GM12878 (cell line): ENCODE results near the gene SMARCD3. TPM values are rescaled to one million over a fixed set of nuclear protein-coding genes. Genes with fewer than 3 reads are reported as not detected.

Experiments used
- ATAC-seq: fragments of 200-7000 bp; cut with Tn5 transposase; 3 replicates; pipeline ENCODE4 v1.9.1; 2020; ENCODE audit warnings: mild to moderate bottlenecking, moderate library complexity
- BruUV-seq: library from RNA; stranded (reverse); fragments of 400-500 nt; replicated peaks from 2 replicates; lab custom pipeline; 2021; lab: Mats Ljungman, UMichigan
- CTCF ChIA-PET: fragments of 300-600 bp; sonication (Branson Sonifier 250); formaldehyde crosslinking; extraction: SDS; loops from one replicate; lab custom pipeline; 2021; ENCODE audit warnings: inconsistent platforms; lab: Yijun Ruan, JAX
- POLR2A ChIA-PET: fragments of 350-600 bp; formaldehyde crosslinking; extraction: SDS; loops from one replicate; lab custom pipeline; 2021; ENCODE audit warnings: inconsistent platforms; lab: Charles Lee
- RAD21 ChIA-PET: fragments of 300-600 bp; sonication (Branson Sonifier 250); formaldehyde crosslinking; loops from one replicate; lab custom pipeline; 2023; ENCODE audit warnings: antibody characterized with exemption; ENCODE audit not compliant: unreplicated experiment; lab: Charles Lee
- SMC1A ChIA-PET: fragments of 300-600 bp; sonication (Branson Sonifier 250); formaldehyde crosslinking; loops from one replicate; lab custom pipeline; 2023; ENCODE audit not compliant: unreplicated experiment, uncharacterized antibody; lab: Charles Lee
- DNase-seq: peaks from one replicate; pipeline ENCODE4 v3.0.0-alpha.2; 2011; ENCODE audit warnings: low read depth, low spot score
- FAIRE-seq: peaks from 3 replicates; lab custom pipeline; 2011; peaks lifted over from hg19 to GRCh38; lab: Jason Lieb, UNC
- H2AFZ ChIP-seq: 2 replicates; pipeline ENCODE4 v1.6.0; 2011; ENCODE audit warnings: low read depth, low read length, control low read depth; ENCODE audit not compliant: control insufficient read depth
- H3K27ac ChIP-seq: 2 replicates; pipeline ENCODE4 v1.5.1; 2011; ENCODE audit warnings: control low read depth; ENCODE audit not compliant: control insufficient read depth, insufficient read depth
- H3K27me3 ChIP-seq, 2 experiments: replicated peaks in 1 of 2; 2 replicates each; pipeline versions ENCODE4 v1.6.0 to v1.6.1; 2011; ENCODE audit warnings: low read length in 1 of 2; ENCODE audit not compliant: control insufficient read depth in 2 of 2, insufficient read depth in 2 of 2
- H3K36me3 ChIP-seq, 2 experiments: 2 replicates each; pipeline ENCODE4 v1.5.1; 2011; ENCODE audit warnings: low read length in 1 of 2; ENCODE audit not compliant: control insufficient read depth in 2 of 2, insufficient read depth in 2 of 2
- H3K4me1 ChIP-seq: 2 replicates; pipeline ENCODE4 v1.6.1; 2011; ENCODE audit warnings: mild to moderate bottlenecking, low read length, moderate library complexity, mixed read lengths; ENCODE audit not compliant: control insufficient read depth, insufficient read depth
- H3K4me2 ChIP-seq: 2 replicates; pipeline ENCODE4 v1.6.0; 2011; ENCODE audit warnings: control low read depth; ENCODE audit not compliant: control insufficient read depth, insufficient read depth
- H3K4me3 ChIP-seq: fragments of 200-600 bp; sonication (generic); 2 replicates; pipeline ENCODE4 v1.5.1; 2016
- H3K79me2 ChIP-seq: 2 replicates; pipeline ENCODE4 v1.6.0; 2011; ENCODE audit warnings: low read length; ENCODE audit not compliant: control insufficient read depth, insufficient read depth
- H3K9ac ChIP-seq: 2 replicates; pipeline ENCODE4 v1.8.0; 2011; ENCODE audit warnings: low read length, control low read depth, mixed read lengths; ENCODE audit not compliant: control insufficient read depth, insufficient read depth
- H3K9me3 ChIP-seq: replicated peaks from 3 replicates; pipeline ENCODE4 v1.5.1; 2011; ENCODE audit warnings: mild to moderate bottlenecking, low read length; ENCODE audit not compliant: control insufficient read depth, insufficient read depth
- H4K20me1 ChIP-seq: 2 replicates; pipeline ENCODE4 v1.6.0; 2011; ENCODE audit not compliant: control insufficient read depth, insufficient read depth
- ATF2 ChIP-seq: IDR thresholded peaks from 2 replicates; pipeline ENCODE4 v1.6.1; 2012; ENCODE audit warnings: low read length, inconsistent platforms
- CREB1 ChIP-seq: IDR thresholded peaks from 2 replicates; pipeline ENCODE4 v1.6.1; 2012; ENCODE audit warnings: low read depth, mild to moderate bottlenecking, inconsistent platforms
- EZH2 ChIP-seq: IDR thresholded peaks from 2 replicates; pipeline ENCODE4 v1.6.1; 2012; ENCODE audit warnings: low read depth, mild to moderate bottlenecking, control low read depth, inconsistent platforms, low read length, borderline replicate concordance; ENCODE audit not compliant: control insufficient read depth
- FOXM1 ChIP-seq: IDR thresholded peaks from 2 replicates; pipeline ENCODE4 v1.6.1; 2012; ENCODE audit warnings: low read depth, mild to moderate bottlenecking, inconsistent platforms, low read length, moderate library complexity
- HSF1 ChIP-seq: fragments of 150-350 bp; IDR thresholded peaks from 2 replicates; pipeline ENCODE4 v1.6.1; 2014; ENCODE audit warnings: mild to moderate bottlenecking, low read depth, low read length
- IRF5 ChIP-seq: fragments of 450-650 bp; IDR thresholded peaks from 2 replicates; pipeline ENCODE4 v1.6.1; 2017; ENCODE audit warnings: borderline replicate concordance
- LARP7 ChIP-seq: fragments of 450-650 bp; IDR thresholded peaks from 2 replicates; pipeline ENCODE4 v1.6.1; 2017; ENCODE audit warnings: mild to moderate bottlenecking
- MEF2B ChIP-seq: fragments of 450-650 bp; IDR thresholded peaks from 2 replicates; pipeline ENCODE4 v1.6.1; 2018; ENCODE audit warnings: mild to moderate bottlenecking, moderate library complexity; ENCODE audit not compliant: partially characterized antibody, poor library complexity, severe bottlenecking
- MYB ChIP-seq: fragments of 150-350 bp; IDR thresholded peaks from 2 replicates; pipeline ENCODE4 v1.6.1; 2014; ENCODE audit warnings: mild to moderate bottlenecking, low read depth, low read length, borderline replicate concordance
- NBN ChIP-seq: fragments of 450-650 bp; IDR thresholded peaks from 2 replicates; pipeline ENCODE4 v1.6.1; 2016
- NR2C2 ChIP-seq: IDR thresholded peaks from 2 replicates; pipeline ENCODE4 v1.6.1; 2011; ENCODE audit warnings: borderline replicate concordance, low read depth; ENCODE audit not compliant: control insufficient read depth, insufficient read length
- RUNX3 ChIP-seq: IDR thresholded peaks from 2 replicates; pipeline ENCODE4 v1.6.1; 2012; ENCODE audit warnings: low read length, inconsistent platforms
- SIN3A ChIP-seq: IDR thresholded peaks from 2 replicates; pipeline ENCODE4 v1.6.1; 2012; ENCODE audit warnings: low read depth, low read length, improper control_type of control experiment
- SUPT20H ChIP-seq: IDR thresholded peaks from 2 replicates; pipeline ENCODE4 v1.6.1; 2011; ENCODE audit warnings: low read depth, mild to moderate bottlenecking, low read length, moderate library complexity, borderline replicate concordance; ENCODE audit not compliant: control insufficient read depth
- ZBTB4 ChIP-seq: fragments of 450-650 bp; formaldehyde crosslinking; IDR thresholded peaks from 2 replicates; pipeline ENCODE4 v1.4.0; 2022; ENCODE audit warnings: mild to moderate bottlenecking, moderate library complexity
- WGBS: methylation state at CpG from one replicate; pipeline ENCODE4 v1.1.6; 2016; ENCODE audit warnings: low lambda C conversion rate; ENCODE audit not compliant: insufficient replicate concordance, insufficient coverage; ENCODE audit errors: missing lambda C conversion rate; 5-methylcytosine and 5-hydroxymethylcytosine counted together
- in situ Hi-C: fragments of 300-500 bp; cut with MboI; formaldehyde crosslinking; loops from 9 replicates; pipeline ENCODE4 v1.14.3; 2018; ENCODE audit warnings: mixed read lengths
- intact Hi-C: fragments of 100-400 bp; cut with micrococcal nuclease; formaldehyde crosslinking; loops from one replicate; pipeline ENCODE4 v1.14.2; 2022; ENCODE audit not compliant: unreplicated experiment
- polyA plus RNA-seq, 11 experiments: library from polyadenylated mRNA; depleted of rRNA in 4 of 11; unstranded in 6 of 11; stranded (reverse) in 5 of 11; fragments of >200 nt; fragmentation: Nextera tagmentation in 4 of 11; fragmentation: Illumina TruSeq in 1 of 11; extraction: Ambion mirVana in 4 of 11; extraction: Trizol in 1 of 11; gene quantifications; 1 replicate in 1 of 11; 2 replicates in 10 of 11; pipeline versions ENCODE4 v1.2.1 to v1.2.3, GENCODE V29; 2011 to 2016; ENCODE audit warnings: inconsistent platforms in 2 of 11, missing spikeins in 2 of 11, low read depth in 1 of 11
- total RNA-seq, 4 experiments: library from RNA; depleted of rRNA in 3 of 4; stranded (reverse); fragments of >200 nt in 3 of 4; fragmentation: Illumina TruSeq in 1 of 4; extraction: Trizol in 1 of 4; gene quantifications; 2 replicates each; pipeline versions ENCODE4 v1.2.1 to v1.2.3, GENCODE V29; 2013 to 2021

The SMARCD3 gene
- total and polyA plus RNA-seq, 10 of the 15 experiments (the other 5 are each of a cell fraction or from before 2014, with no cell fraction given): 0.11 to 1.4 (median 0.16) TPM

GRCh38 chr7:151274936-151275812 lies 26.7 kb upstream of the SMARCD3 start (continued):
- TF ChIP-seq ZBTB4 (no peak), NR2C2 (no peak), EZH2 (no peak), FOXM1 (no peak), RUNX3 (no peak), SUPT20H (no peak), CREB1 (no peak)
- TF ChIP-seq, all 136 proteins: peak for 0

GRCh38 chr7:151274396-151274795 lies 25.9 kb upstream of the SMARCD3 start:
- CTCF ChIA-PET: no interaction called here
- TF ChIP-seq ATF2 (no peak), HSF1 (no peak), MYB (no peak), MEF2B (no peak), LARP7 (no peak), SIN3A (no peak), IRF5 (no peak), NBN (no peak)

More at GRCh38 chr7:151274396-151274795, 25.9 kb upstream of the SMARCD3 start:
- Histone ChIP-seq H3K4me3 (no peak overlapping the region), H3K79me2 (no peaks in the 10 kb centered on the region), H3K36me3 (no peaks in the 10 kb centered on the region), H3K4me2 (no peak overlapping the region), H3K27me3 (peaks cover 0 to 4% of the 10 kb centered on the region in 2 experiments; a peak in 3 of 4 replicates), H2AFZ (no peak overlapping the region), H3K9me3 (no peaks in the 10 kb centered on the region), H4K20me1 (peaks cover 4% of the 10 kb centered on the region; the same call in 1 of the 2 replicates), H3K4me1 (no peaks in the 10 kb centered on the region), H3K9ac (no peak overlapping the region), H3K27ac (no peak overlapping the region)
- ChIA-PET POLR2A (no interaction called here), SMC1A (no interaction called here), RAD21 (no interaction called here)
- DNase-seq (no peak), ATAC-seq (no peak), FAIRE-seq (no peak)
- WGBS: 38% methylated on average over 9 of the region's 9 CpGs
- no TSS peak for BruUV-seq
- intact Hi-C loops (no loop called here), in situ Hi-C loops (no loop called here)
